Body of pancreas (tissue), 4 donors: ENCODE measurements around the gene SLBP. TPM values are rescaled to one million over a fixed set of nuclear protein-coding genes. Genes with fewer than 3 reads are reported as not detected.

ENCODE experiments used
- ATAC-seq: fragments of 150-250 bp; one replicate; pipeline ENCODE4 v1.9.1; 2016
- DNase-seq, 4 donors: peaks; one replicate each; pipeline ENCODE4 v3.0.0-alpha.2; 2019
- H3K27ac ChIP-seq, 4 donors: fragments of 200-600 bp; sonication (generic); 1 replicate in 3 of 4; 2 replicates in 1 of 4; pipeline versions ENCODE4 v1.5.1 to v1.6.1; 2016 to 2019; ENCODE audit warnings: mild to moderate bottlenecking in 1 of 4, mixed read lengths in 1 of 4, moderate library complexity in 1 of 4
- H3K27me3 ChIP-seq, 2 donors: fragments of 200-600 bp; sonication (generic); one replicate each; pipeline ENCODE4 v1.6.0; 2016; ENCODE audit warnings: mild to moderate bottlenecking in 1 of 2
- H3K36me3 ChIP-seq, 2 donors: fragments of 200-600 bp; sonication (generic); replicated peaks in 1 of 2; 2 replicates each; pipeline ENCODE4 v1.5.1; 2016; ENCODE audit warnings: low read depth in 2 of 2; ENCODE audit not compliant: insufficient read depth in 1 of 2
- H3K4me1 ChIP-seq: fragments of 200-600 bp; sonication (generic); one replicate; pipeline ENCODE4 v1.6.0; 2016
- H3K4me3 ChIP-seq, 2 donors: fragments of 200-600 bp; sonication (generic); 1 replicate in 1 of 2; 2 replicates in 1 of 2; pipeline ENCODE4 v1.5.1; 2016 to 2019
- H3K9me3 ChIP-seq, 3 donors: fragments of 200-600 bp; sonication (generic); 1 replicate in 2 of 3; 2 replicates in 1 of 3; pipeline ENCODE4 v1.5.1; 2016
- POLR2A ChIP-seq, 3 donors: fragments of 450-650 bp; IDR thresholded peaks; one replicate each; pipeline ENCODE4 v1.6.1; 2016; ENCODE audit warnings: antibody characterized with exemption in 3 of 3, mild to moderate bottlenecking in 2 of 3
- WGBS, 2 donors: methylation state at CpG; one replicate each; pipeline ENCODE4 v1.1.5; 2017; 5-methylcytosine and 5-hydroxymethylcytosine counted together
- intact Hi-C: fragments of 100-400 bp; cut with DNase I; formaldehyde crosslinking; loops from one replicate; pipeline ENCODE4 v1.15.1; 2023
- total RNA-seq, 2 donors: library from RNA; depleted of rRNA; stranded (reverse); fragments of >200 nt; gene quantifications; one replicate each; pipeline ENCODE4 v1.1.0, GENCODE V29; 2016
- TF ChIP-seq, protein P1 (sequence below), 7 experiments: fragments of 450-650 bp in 4 of 7; fragments of 200-600 bp in 3 of 7; sonication (generic) in 3 of 7; IDR thresholded peaks; one replicate each; pipeline ENCODE4 v1.5.1; 2016 to 2019; ENCODE audit warnings: antibody characterized with exemption in 7 of 7

SLBP gene
- total RNA-seq, 2 donors from 2014 or later = 23.7 to 26.2 TPM

DNA sequence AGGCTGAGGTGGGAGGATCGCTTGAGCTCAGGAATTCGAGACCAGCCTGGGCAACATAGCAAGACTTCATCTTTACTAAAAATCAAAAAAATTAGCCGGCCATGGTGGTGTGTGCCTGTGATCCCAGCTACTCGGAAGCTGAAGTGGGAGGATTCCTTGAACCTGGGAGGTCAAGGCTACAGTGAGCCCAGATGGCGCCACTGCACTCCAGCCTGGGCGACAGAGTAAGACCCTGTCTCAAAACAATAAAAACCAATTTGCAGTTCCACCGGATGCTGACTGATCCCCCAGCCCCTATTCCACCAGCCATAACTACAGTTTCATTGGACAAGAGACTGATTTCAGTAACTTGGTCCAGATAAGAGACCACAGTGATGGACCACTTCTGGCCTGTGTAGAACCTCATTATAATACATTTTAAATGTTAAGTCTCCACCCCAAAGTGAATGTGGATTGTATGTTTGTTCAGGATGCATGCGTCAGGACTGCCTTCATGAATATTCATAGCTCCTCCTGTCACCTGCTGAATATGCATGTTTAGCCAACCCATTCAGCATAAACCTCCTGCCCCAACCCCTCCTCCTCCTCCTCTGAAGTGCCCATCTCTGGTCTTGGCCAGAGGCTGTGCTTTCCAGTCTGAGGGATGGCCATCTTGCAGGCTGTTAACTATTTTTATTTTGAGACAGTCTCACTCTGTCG lies 2.3 kb upstream of the SLBP start:
- WGBS, 2 donors = 59% methylated on average over 9 of the region's 9 CpGs
- H3K4me1 ChIP-seq = peaks cover 80% of the 10 kb centered on the region
- intact Hi-C loops = no loop called here
- H3K36me3 ChIP-seq = no peaks in the 10 kb centered on the region
- no peak for TF ChIP-seq POLR2A (IDR thresholded peaks at IDR 0.05)
- TF ChIP-seq, protein P1, sequence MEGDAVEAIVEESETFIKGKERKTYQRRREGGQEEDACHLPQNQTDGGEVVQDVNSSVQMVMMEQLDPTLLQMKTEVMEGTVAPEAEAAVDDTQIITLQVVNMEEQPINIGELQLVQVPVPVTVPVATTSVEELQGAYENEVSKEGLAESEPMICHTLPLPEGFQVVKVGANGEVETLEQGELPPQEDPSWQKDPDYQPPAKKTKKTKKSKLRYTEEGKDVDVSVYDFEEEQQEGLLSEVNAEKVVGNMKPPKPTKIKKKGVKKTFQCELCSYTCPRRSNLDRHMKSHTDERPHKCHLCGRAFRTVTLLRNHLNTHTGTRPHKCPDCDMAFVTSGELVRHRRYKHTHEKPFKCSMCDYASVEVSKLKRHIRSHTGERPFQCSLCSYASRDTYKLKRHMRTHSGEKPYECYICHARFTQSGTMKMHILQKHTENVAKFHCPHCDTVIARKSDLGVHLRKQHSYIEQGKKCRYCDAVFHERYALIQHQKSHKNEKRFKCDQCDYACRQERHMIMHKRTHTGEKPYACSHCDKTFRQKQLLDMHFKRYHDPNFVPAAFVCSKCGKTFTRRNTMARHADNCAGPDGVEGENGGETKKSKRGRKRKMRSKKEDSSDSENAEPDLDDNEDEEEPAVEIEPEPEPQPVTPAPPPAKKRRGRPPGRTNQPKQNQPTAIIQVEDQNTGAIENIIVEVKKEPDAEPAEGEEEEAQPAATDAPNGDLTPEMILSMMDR (IDR thresholded peaks at IDR 0.05) = no peak
- peak overlapping the region in 2 of 4 donors; percentile 100 for H3K27ac ChIP-seq
- DNase-seq (no peak), ATAC-seq (no peak)
- H3K4me3 ChIP-seq = no peak overlapping the region
- no peaks in the 10 kb centered on the region for H3K9me3 ChIP-seq
- no peaks in the 10 kb centered on the region for H3K27me3 ChIP-seq

DNA sequence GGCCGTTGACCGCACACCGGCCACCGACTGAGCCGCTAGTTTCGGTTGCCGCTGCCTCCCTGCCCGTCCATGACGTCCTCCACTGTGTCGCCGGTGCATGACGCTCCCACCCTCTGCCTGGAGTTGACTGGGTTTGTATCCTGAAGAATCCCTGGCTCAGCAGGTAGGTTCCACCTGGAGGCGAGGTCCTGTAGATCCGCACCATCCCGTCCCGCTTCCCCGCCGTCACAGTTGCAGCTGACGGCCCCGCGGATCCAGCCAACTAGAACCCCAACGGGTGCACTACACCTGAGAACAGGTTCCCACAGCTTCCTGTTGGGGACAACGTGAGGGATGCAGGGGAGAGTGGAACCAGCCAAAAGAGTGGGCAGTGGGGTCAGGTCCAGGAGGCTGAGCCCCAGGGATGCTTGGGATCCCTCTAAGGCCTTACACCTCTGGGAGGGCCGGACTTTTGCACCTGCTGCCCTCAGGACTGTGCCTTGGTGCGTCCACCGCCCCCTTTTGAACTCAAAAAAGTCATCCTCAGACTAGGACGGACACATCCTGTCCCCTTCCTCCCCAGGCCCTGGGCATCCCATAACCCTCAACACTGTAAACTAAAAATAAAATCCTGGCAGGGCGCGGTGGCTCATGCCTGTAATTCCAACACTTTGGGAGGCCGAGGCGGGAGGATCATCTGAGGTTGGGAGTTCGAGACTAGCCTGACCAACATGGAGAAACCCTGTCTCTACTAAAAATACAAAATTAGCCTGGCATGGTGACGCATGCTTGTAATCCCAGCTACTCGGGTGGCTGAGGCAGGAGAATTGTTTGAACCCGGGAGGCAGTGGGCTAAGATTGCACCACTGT lies 1.1 kb upstream of the SLBP start:
- intact Hi-C loops = no loop called here
- H3K27me3 ChIP-seq = no peaks in the 10 kb centered on the region
- WGBS, 2 donors = 10 to 27% methylated on average over 23 to 35 of the region's 35 CpGs
- no peak for DNase-seq
- no peaks in the 10 kb centered on the region for H3K9me3 ChIP-seq
- ATAC-seq = peak; percentile 4
- peak overlapping the region; percentile 48 to 66 for H3K4me3 ChIP-seq
- TF ChIP-seq, protein P1 (IDR thresholded peaks at IDR 0.05) = no peak
- peak in 2 of 3 donors; percentile 4 to 30 for TF ChIP-seq POLR2A (IDR thresholded peaks at IDR 0.05)
- H3K27ac ChIP-seq = peak overlapping the region; percentile 82 to 100 (median 100)
- no peaks in the 10 kb centered on the region for H3K36me3 ChIP-seq
- H3K4me1 ChIP-seq = peaks cover 79% of the 10 kb centered on the region

DNA sequence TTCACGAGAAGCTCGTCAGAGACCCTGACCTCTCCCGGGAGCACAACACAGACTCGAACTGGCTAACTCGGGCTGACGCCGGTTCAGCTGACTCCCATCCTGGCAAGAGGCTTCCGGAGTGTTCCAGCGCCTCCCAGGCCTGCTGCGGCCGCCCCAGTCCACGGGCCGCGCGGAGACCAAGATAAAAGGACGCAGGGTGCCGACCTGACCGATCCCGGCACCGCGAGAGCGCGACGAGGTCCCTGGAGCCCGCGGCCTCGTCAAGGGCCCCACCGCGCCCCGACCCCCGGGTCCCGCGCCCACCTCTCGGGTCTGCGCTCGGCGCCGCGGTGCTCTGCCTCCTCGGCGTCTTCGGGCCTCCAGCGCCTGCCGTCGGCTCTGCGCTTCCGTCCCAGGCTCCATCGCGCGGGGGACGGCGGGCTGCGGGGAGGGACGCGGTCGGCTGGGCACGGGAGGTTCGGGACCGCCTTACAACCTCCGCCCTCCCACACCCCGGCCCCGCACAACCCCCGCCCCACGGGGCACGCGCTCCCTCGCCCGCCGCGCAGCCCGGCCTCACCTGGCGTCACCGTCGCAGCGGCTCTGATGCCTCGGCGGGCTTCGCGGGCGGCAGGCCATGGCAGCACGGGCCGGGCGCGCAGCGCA lies 426 bp downstream of the SLBP start:
- Histone ChIP-seq H3K9me3 (no peaks in the 10 kb centered on the region), H3K36me3 (no peaks in the 10 kb centered on the region), H3K4me1 (peaks cover 63% of the 10 kb centered on the region), H3K4me3 (peak overlapping the region; percentile 75 to 77), H3K27me3 (no peaks in the 10 kb centered on the region), H3K27ac (peak overlapping the region; percentile 82 to 100 (median 100))
- peak; percentile 53 to 68 (median 63) for DNase-seq
- intact Hi-C loops = no loop called here
- TF ChIP-seq POLR2A (IDR thresholded peaks at IDR 0.05) = no peak
- TF ChIP-seq, protein P1 (IDR thresholded peaks at IDR 0.05) = no peak
- 0% methylated on average over 17 to 56 of the region's 85 CpGs for WGBS, 2 donors
- ATAC-seq = peak; percentile 23

DNA sequence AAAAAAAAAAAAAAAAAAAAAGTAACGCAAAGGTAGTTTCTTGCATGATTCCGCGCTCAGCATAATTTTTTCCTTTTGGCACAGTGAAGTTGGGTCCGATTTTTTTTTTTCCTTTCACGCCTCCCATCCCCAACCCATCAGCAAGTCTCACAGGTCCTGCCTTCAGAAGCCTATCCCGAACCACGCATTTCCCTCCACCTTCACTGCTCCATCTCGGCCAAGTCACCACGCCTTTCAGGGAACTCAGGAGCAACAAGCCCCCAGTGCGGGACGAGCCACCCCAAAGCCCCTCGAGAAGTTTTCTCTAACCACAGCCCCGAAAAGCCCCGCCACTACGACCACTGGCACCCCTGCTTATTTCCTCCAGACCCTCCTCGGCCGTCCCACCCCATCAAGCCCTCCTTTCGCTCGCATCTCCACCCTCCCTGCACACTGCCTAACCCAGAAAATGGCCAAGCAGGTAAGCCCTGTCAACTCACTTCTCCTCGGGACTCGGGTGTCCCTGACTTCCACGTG lies 1.0 kb downstream of the SLBP start:
- TF ChIP-seq POLR2A (IDR thresholded peaks at IDR 0.05) = no peak
- TF ChIP-seq, protein P1 (IDR thresholded peaks at IDR 0.05) = no peak
- peaks cover 0 to 1% of the 10 kb centered on the region in 2 donors for H3K36me3 ChIP-seq
- H3K9me3 ChIP-seq = no peaks in the 10 kb centered on the region
- no peak for DNase-seq
- H3K27me3 ChIP-seq = no peaks in the 10 kb centered on the region
- intact Hi-C loops = no loop called here
- H3K27ac ChIP-seq = peak overlapping the region; percentile 82 to 100 (median 100)
- peak overlapping the region; percentile 75 to 77 for H3K4me3 ChIP-seq
- 13% methylated on average over 21 to 22 of the region's 22 CpGs for WGBS, 2 donors
- H3K4me1 ChIP-seq = peaks cover 58% of the 10 kb centered on the region
- no peak for ATAC-seq
